Hepatic stellate cell (primary cell): ENCODE data around the gene PCYT2.
"Not testable (repeated sequence)": the region's sequence is repeated elsewhere in the genome, so short reads cannot be mapped to it uniquely, and the experiment has no call there.

ENCODE experiments used
- DNase-seq: peaks from one replicate; pipeline ENCODE4 v3.0.0; 2011; ENCODE audit warnings: low spot score

The PCYT2 gene

GRCh38 chr17:81927152-81927652 is 16.0 kb upstream of the PCYT2 start:
- peak; percentile 63 for DNase-seq

- peak; percentile 92 for DNase-seq
These were observed 15.4 kb upstream of the PCYT2 start for GRCh38 chr17:81926451-81927151.

- no peak for DNase-seq
These were observed 14.8 kb upstream of the PCYT2 start for GRCh38 chr17:81925860-81926450.

GRCh38 chr17:81924557-81925532 is 13.6 kb upstream of the PCYT2 start:
- DNase-seq: no peak

- peak; percentile 88 for DNase-seq
These were observed 12.4 kb upstream of the PCYT2 start for GRCh38 chr17:81923302-81924260.

GRCh38 chr17:81922566-81923301 is 11.5 kb upstream of the PCYT2 start:
- DNase-seq: no peak

GRCh38 chr17:81921996-81922565 is 10.9 kb upstream of the PCYT2 start:
- no peak for DNase-seq

GRCh38 chr17:81921537-81921862 is 10.3 kb upstream of the PCYT2 start:
- no peak for DNase-seq

GRCh38 chr17:81920612-81921536 is 9.7 kb upstream of the PCYT2 start:
- DNase-seq: no peak

- no peak for DNase-seq
These were observed 7.8 kb upstream of the PCYT2 start for GRCh38 chr17:81918832-81919545.

GRCh38 chr17:81918333-81918669 is 7.1 kb upstream of the PCYT2 start:
- DNase-seq: not testable (repeated sequence)

- DNase-seq: peak; percentile 98
These were observed 6.5 kb upstream of the PCYT2 start, which contains the start of gene SIRT7 for GRCh38 chr17:81917565-81918332. Gene SIRT7 (minus strand): TSS chr17:81918176. CDS start chr17:81918131, 45 bp downstream.

GRCh38 chr17:81916234-81917001 is 5.2 kb upstream of the PCYT2 start:
- peak; percentile 56 for DNase-seq

- no peak for DNase-seq
These were observed 4.1 kb upstream of the PCYT2 start for GRCh38 chr17:81915331-81915730.

- DNase-seq: no peak
These were observed 3.1 kb upstream of the PCYT2 start for GRCh38 chr17:81914103-81914850.

- DNase-seq: no peak
These were observed 2.3 kb upstream of the PCYT2 start for GRCh38 chr17:81913394-81914102.
